Neutrophil (primary cell): ENCODE measurements around the gene IL1A.

Experiments
- H3K27ac ChIP-seq: fragments of 200-600 bp; sonication (generic); 2 replicates; pipeline ENCODE4 v1.5.1; 2016; ENCODE audit warnings: mild to moderate bottlenecking, moderate library complexity
- H3K27me3 ChIP-seq: fragments of 200-600 bp; sonication (generic); 2 replicates; pipeline ENCODE4 v1.6.0; 2016; ENCODE audit warnings: mild to moderate bottlenecking
- H3K36me3 ChIP-seq: fragments of 200-600 bp; sonication (generic); 2 replicates; pipeline ENCODE4 v1.5.1; 2017
- H3K4me1 ChIP-seq, 2 experiments: fragments of 200-600 bp in 1 of 2; sonication (generic) in 1 of 2; 1 replicate in 1 of 2; 2 replicates in 1 of 2; pipeline versions ENCODE4 v1.5.1 to v1.6.1; 2013 to 2016; ENCODE audit warnings: low read depth in 1 of 2, low read length in 1 of 2, mild to moderate bottlenecking in 1 of 2, moderate library complexity in 1 of 2; ENCODE audit not compliant: control insufficient read depth in 1 of 2, insufficient read depth in 1 of 2
- H3K4me3 ChIP-seq, 2 experiments: fragments of 200-600 bp in 1 of 2; sonication (generic) in 1 of 2; 1 replicate in 1 of 2; 2 replicates in 1 of 2; pipeline ENCODE4 v1.5.1; 2013 to 2016; ENCODE audit warnings: low read depth in 1 of 2, low read length in 1 of 2, mild to moderate bottlenecking in 1 of 2, moderate library complexity in 1 of 2
- H3K9me3 ChIP-seq: fragments of 200-600 bp; sonication (generic); 2 replicates; pipeline ENCODE4 v1.5.1; 2016
- CTCF ChIP-seq: fragments of 200-600 bp; sonication (generic); IDR thresholded peaks from 2 replicates; pipeline ENCODE4 v1.5.1; 2016; ENCODE audit warnings: antibody characterized with exemption

Gene IL1A

DNA sequence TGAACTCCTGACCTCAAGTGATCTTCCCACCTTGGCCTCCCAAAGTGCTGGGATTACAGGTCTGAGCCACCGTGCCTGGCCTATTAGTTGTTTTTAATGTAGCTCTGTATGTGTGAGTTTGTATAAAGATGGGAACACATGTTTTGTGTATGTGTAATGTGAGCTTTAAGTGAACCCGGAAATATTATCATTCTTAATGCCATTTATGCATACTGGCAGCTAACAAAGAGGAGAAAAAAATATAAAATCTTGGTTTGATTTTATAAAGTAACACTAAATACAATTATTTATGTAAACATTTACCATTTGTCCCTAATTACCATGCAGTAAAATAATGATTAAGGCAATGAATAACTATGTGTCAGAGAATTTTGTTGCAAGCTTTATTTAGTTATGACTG lies 10.7 kb downstream of the IL1A start:
- H3K4me3 ChIP-seq = no peak overlapping the region
- peaks cover 12% of the 10 kb centered on the region for H3K27me3 ChIP-seq
- H3K9me3 ChIP-seq = no peaks in the 10 kb centered on the region
- no peak overlapping the region for H3K27ac ChIP-seq
- no peaks in the 10 kb centered on the region for H3K36me3 ChIP-seq
- peaks cover 9 to 16% of the 10 kb centered on the region in 2 experiments for H3K4me1 ChIP-seq
- no peak for TF ChIP-seq CTCF

- Histone ChIP-seq H3K4me3 (no peak overlapping the region), H3K36me3 (no peaks in the 10 kb centered on the region), H3K9me3 (no peaks in the 10 kb centered on the region), H3K27me3 (peaks cover 12% of the 10 kb centered on the region), H3K27ac (peak overlapping the region; percentile 67), H3K4me1 (peaks cover 9 to 20% of the 10 kb centered on the region in 2 experiments)
- no peak for TF ChIP-seq CTCF
Measured at GRCh38 chr2:112772911-112773475, 11.3 kb downstream of the IL1A start.

DNA sequence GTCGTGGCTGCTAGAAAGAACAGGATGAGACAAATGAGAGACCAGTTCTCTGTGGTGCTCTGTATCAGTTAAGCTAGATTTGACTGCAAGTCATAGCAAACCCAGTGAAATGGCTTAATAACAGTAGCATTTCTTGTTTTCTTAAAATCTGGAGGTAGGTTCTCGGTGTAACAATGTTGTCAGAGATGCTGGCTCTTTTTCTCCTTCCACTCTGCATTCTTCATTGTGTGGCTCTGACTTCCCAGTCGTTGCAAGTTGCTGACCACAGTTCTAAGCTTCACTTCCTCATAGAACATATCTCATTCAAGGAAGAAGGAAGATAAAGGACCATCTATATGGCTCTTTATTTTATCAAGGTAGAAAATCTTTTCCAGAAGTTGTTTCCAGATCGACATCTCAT lies 12.0 kb downstream of the IL1A start:
- H3K27me3 ChIP-seq = peaks cover 5% of the 10 kb centered on the region
- no peak for TF ChIP-seq CTCF
- H3K4me3 ChIP-seq = no peak overlapping the region
- H3K4me1 ChIP-seq = peaks cover 9 to 26% of the 10 kb centered on the region in 2 experiments
- peak overlapping the region; percentile 67 for H3K27ac ChIP-seq
- H3K9me3 ChIP-seq = no peaks in the 10 kb centered on the region
- no peaks in the 10 kb centered on the region for H3K36me3 ChIP-seq

- no peak overlapping the region for H3K4me3 ChIP-seq
- TF ChIP-seq CTCF = no peak
- H3K27me3 ChIP-seq = no peaks in the 10 kb centered on the region
- no peak overlapping the region for H3K27ac ChIP-seq
- peaks cover 26 to 43% of the 10 kb centered on the region in 2 experiments for H3K4me1 ChIP-seq
- no peaks in the 10 kb centered on the region for H3K9me3 ChIP-seq
- H3K36me3 ChIP-seq = no peaks in the 10 kb centered on the region
Measured at GRCh38 chr2:112768432-112768831, 15.9 kb downstream of the IL1A start.

GRCh38 chr2:112767693-112768330 lies 16.5 kb downstream of the IL1A start:
- Histone ChIP-seq H3K27ac (peak overlapping the region; percentile 29), H3K4me3 (peak overlapping the region in 1 of 2 experiments; percentile 5), H3K27me3 (no peaks in the 10 kb centered on the region), H3K4me1 (peaks cover 29 to 45% of the 10 kb centered on the region in 2 experiments), H3K36me3 (no peaks in the 10 kb centered on the region), H3K9me3 (no peaks in the 10 kb centered on the region)
- TF ChIP-seq CTCF = no peak
